ENCODE results near the gene TVP23A. TPM values are rescaled to one million over a fixed set of nuclear protein-coding genes. Genes with fewer than 3 reads are reported as not detected.

The TVP23A gene
- total RNA-seq, 1 donor, result not detected

DNA sequence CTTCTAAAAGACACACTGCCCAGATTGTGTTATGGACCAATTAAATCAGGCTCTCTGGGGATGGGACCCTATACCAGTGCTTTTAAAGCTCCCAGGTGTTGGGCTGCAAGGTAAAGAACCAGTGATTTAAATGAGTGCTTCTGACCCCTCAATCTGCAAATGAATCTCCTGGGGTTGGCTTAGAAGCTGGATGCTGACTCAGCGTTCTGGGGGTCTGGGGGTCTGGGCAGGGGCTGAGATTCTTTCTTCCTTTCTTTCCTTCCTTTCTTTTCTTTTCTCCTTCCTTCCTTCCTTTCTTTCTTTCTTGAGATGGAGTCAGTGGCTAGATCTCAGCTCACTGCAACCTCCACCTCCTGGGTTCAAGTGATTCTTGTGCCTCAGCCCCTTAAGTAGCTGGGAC, 2.0 kb upstream of the TVP23A start:
- Histone ChIP-seq H3K27me3 (ENCODE audit: insufficient read depth, low read length) (peaks cover 6% of the 10 kb centered on the region), H3K27ac (ENCODE audit: low read depth, low read length) (no peak overlapping the region), H3K9me3 (ENCODE audit: low read depth, low read length) (no peaks in the 10 kb centered on the region), H3K79me2 (ENCODE audit: insufficient read depth, low read length) (no peaks in the 10 kb centered on the region), H2AFZ (ENCODE audit: low read length) (no peak overlapping the region), H3K4me1 (ENCODE audit: insufficient read depth, low read length) (no peaks in the 10 kb centered on the region), H3K4me2 (ENCODE audit: insufficient read depth, low read length) (no peak overlapping the region), H4K20me1 (ENCODE audit: insufficient read depth, low read length) (no peaks in the 10 kb centered on the region), H3K36me3 (ENCODE audit: insufficient read depth, low read length) (no peaks in the 10 kb centered on the region), H3K4me3 (ENCODE audit: insufficient read depth, low read length) (no peak overlapping the region)
- TF ChIP-seq, protein P1, sequence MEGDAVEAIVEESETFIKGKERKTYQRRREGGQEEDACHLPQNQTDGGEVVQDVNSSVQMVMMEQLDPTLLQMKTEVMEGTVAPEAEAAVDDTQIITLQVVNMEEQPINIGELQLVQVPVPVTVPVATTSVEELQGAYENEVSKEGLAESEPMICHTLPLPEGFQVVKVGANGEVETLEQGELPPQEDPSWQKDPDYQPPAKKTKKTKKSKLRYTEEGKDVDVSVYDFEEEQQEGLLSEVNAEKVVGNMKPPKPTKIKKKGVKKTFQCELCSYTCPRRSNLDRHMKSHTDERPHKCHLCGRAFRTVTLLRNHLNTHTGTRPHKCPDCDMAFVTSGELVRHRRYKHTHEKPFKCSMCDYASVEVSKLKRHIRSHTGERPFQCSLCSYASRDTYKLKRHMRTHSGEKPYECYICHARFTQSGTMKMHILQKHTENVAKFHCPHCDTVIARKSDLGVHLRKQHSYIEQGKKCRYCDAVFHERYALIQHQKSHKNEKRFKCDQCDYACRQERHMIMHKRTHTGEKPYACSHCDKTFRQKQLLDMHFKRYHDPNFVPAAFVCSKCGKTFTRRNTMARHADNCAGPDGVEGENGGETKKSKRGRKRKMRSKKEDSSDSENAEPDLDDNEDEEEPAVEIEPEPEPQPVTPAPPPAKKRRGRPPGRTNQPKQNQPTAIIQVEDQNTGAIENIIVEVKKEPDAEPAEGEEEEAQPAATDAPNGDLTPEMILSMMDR (IDR thresholded peaks at IDR 0.05; ENCODE audit: extremely low read depth, low read depth, low read length), result no peak
- no peak for DNase-seq (ENCODE audit: insufficient read length, low spot score, missing footprints)

DNA sequence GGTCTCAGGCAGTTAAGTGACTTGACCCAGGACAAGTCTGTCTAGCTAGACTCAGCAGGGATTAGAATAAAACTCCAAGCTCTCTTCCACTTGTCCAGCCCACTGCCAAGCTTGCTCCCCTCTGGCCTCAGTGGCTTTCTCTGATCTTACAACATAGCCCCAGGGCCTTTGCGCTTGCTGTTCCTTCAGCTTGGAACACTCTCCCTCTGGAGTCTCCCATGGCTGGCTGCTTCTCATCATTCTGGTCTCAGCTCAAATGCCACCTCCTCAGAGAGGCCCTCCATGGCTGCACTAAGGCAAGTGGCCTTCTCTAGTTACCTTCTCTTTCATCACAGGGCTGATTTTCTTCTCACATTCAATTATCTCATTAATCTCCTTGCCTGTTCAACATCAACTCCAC, 1.1 kb downstream of the TVP23A start:
- Histone ChIP-seq H3K4me2 (ENCODE audit: insufficient read depth, low read length) (no peak overlapping the region), H4K20me1 (ENCODE audit: insufficient read depth, low read length) (no peaks in the 10 kb centered on the region), H2AFZ (ENCODE audit: low read length) (no peak overlapping the region), H3K27ac (ENCODE audit: low read depth, low read length) (no peak overlapping the region), H3K9me3 (ENCODE audit: low read depth, low read length) (no peaks in the 10 kb centered on the region), H3K79me2 (ENCODE audit: insufficient read depth, low read length) (no peaks in the 10 kb centered on the region), H3K36me3 (ENCODE audit: insufficient read depth, low read length) (no peaks in the 10 kb centered on the region), H3K4me1 (ENCODE audit: insufficient read depth, low read length) (no peaks in the 10 kb centered on the region), H3K27me3 (ENCODE audit: insufficient read depth, low read length) (peaks cover 6% of the 10 kb centered on the region), H3K4me3 (ENCODE audit: insufficient read depth, low read length) (no peak overlapping the region)
- TF ChIP-seq, protein P1 (IDR thresholded peaks at IDR 0.05; ENCODE audit: extremely low read depth, low read depth, low read length), result no peak
- DNase-seq (ENCODE audit: insufficient read length, low spot score, missing footprints), result no peak

DNA sequence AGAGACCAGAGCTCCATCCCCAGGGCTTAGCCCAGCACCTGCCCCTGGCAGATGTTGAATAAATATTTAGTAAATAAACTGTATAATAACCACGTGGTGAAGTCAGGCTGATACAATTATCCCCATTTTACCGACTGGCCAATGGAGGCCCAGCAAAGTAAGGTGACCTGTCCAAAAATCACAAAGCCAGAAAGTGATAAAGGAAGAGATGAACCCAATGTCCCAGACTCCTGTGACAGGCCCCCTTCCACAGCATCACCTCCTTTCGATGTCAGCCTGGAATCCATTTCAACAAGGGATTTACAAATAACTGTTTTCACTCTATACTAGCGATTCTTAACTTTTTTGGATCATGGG, 5.5 kb downstream of the TVP23A start:
- no peak for DNase-seq (ENCODE audit: insufficient read length, low spot score, missing footprints)
- Histone ChIP-seq H3K4me2 (ENCODE audit: insufficient read depth, low read length) (peak overlapping the region; percentile 67), H3K36me3 (ENCODE audit: insufficient read depth, low read length) (no peaks in the 10 kb centered on the region), H3K27me3 (ENCODE audit: insufficient read depth, low read length) (peaks cover 6% of the 10 kb centered on the region), H2AFZ (ENCODE audit: low read length) (no peak overlapping the region), H3K9me3 (ENCODE audit: low read depth, low read length) (no peaks in the 10 kb centered on the region), H4K20me1 (ENCODE audit: insufficient read depth, low read length) (no peaks in the 10 kb centered on the region), H3K4me3 (ENCODE audit: insufficient read depth, low read length) (no peak overlapping the region), H3K4me1 (ENCODE audit: insufficient read depth, low read length) (no peaks in the 10 kb centered on the region), H3K27ac (ENCODE audit: low read depth, low read length) (no peak overlapping the region), H3K79me2 (ENCODE audit: insufficient read depth, low read length) (no peaks in the 10 kb centered on the region)
- TF ChIP-seq, protein P1 (IDR thresholded peaks at IDR 0.05; ENCODE audit: extremely low read depth, low read depth, low read length), result no peak

DNA sequence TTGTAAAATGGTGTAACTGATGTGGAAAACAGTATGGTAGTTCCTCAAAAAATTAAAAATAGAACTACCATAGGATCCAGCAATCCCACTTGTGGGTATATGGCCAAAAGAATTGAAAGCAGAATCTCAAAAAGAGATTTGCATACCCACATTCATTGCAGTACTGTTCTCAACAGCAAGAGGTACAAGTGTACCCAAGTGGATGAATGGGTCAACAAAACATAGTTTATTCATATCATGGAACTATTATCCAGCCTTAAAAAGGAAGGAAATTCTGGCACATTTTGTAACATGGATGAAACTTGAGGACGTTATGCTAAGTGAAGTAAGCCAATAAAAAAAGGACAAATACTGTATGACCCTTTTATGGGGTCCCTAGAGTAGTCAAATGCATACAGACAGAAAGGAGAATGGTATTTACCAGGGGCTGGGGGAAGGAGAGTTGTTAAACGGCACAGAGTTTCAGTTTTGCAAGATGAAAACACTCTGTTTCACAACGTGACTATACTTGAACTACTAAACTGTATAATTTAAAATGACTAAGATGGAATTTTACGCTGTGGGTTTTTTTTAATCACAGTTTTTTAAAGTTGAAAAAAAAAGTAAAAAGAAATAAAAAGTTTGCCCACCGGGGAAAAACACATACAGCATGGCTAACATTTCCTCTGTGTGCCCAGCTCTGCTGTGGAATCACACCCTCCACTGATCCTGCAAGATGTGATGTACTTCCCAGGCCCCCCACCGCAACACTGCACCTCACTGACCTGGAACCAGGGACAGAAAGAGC, 6.1 kb downstream of the TVP23A start:
- DNase-seq (ENCODE audit: insufficient read length, low spot score, missing footprints), result no peak
- Histone ChIP-seq H3K9me3 (ENCODE audit: low read depth, low read length) (no peaks in the 10 kb centered on the region), H3K27ac (ENCODE audit: low read depth, low read length) (no peak overlapping the region)

More for the DNA sequence above, 6.1 kb downstream of the TVP23A start:
- Histone ChIP-seq H3K36me3 (ENCODE audit: insufficient read depth, low read length) (no peaks in the 10 kb centered on the region), H4K20me1 (ENCODE audit: insufficient read depth, low read length) (no peaks in the 10 kb centered on the region), H3K27me3 (ENCODE audit: insufficient read depth, low read length) (peaks cover 2% of the 10 kb centered on the region), H3K79me2 (ENCODE audit: insufficient read depth, low read length) (no peaks in the 10 kb centered on the region), H3K4me2 (ENCODE audit: insufficient read depth, low read length) (peak overlapping the region; percentile 67), H2AFZ (ENCODE audit: low read length) (peak overlapping the region; percentile 80), H3K4me1 (ENCODE audit: insufficient read depth, low read length) (no peaks in the 10 kb centered on the region), H3K4me3 (ENCODE audit: insufficient read depth, low read length) (peak overlapping the region; percentile 13)
- TF ChIP-seq, protein P1 (IDR thresholded peaks at IDR 0.05; ENCODE audit: extremely low read depth, low read depth, low read length), result no peak

Measured in osteoblast (primary cell).